WTC11 (cell line): ENCODE data around the gene APH1A. TPM values are rescaled to one million over a fixed set of nuclear protein-coding genes. Genes with fewer than 3 reads are reported as not detected.

Source experiments
- ATAC-seq: fragments of 200-7000 bp; cut with Tn5 transposase; 2 replicates; pipeline ENCODE4 v1.10.0; 2021; ENCODE audit warnings: mild to moderate bottlenecking, moderate library complexity
- CTCF ChIA-PET: fragments of 300-600 bp; sonication (Branson Sonifier 250); formaldehyde crosslinking; loops from one replicate; lab custom pipeline; 2021; ENCODE audit warnings: antibody characterized with exemption; lab: Charles Lee
- POLR2A ChIA-PET: fragments of 350-600 bp; sonication (Branson Sonifier 250); formaldehyde crosslinking; loops from one replicate; lab custom pipeline; 2021; ENCODE audit warnings: antibody characterized with exemption; lab: Charles Lee
- DNase-seq: peaks from one replicate; pipeline ENCODE4 v3.0.0; 2021; ENCODE audit warnings: low spot score
- H3K27ac Mint-ChIP-seq: 2 replicates; pipeline ENCODE4 v1.8.0; 2021; ENCODE audit warnings: mixed read lengths
- H3K27me3 Mint-ChIP-seq: 2 replicates; pipeline ENCODE4 v1.8.0; 2021; ENCODE audit warnings: low read depth, mild to moderate bottlenecking, moderate library complexity, mixed read lengths
- H3K36me3 Mint-ChIP-seq: 2 replicates; pipeline ENCODE4 v1.8.0; 2021; ENCODE audit warnings: mixed read lengths
- H3K4me1 Mint-ChIP-seq: 2 replicates; pipeline ENCODE4 v1.8.0; 2022; ENCODE audit warnings: mixed read lengths
- H3K4me3 Mint-ChIP-seq: 2 replicates; pipeline ENCODE4 v1.8.0; 2021; ENCODE audit warnings: mild to moderate bottlenecking, moderate library complexity, mixed read lengths
- H3K9me3 Mint-ChIP-seq: 2 replicates; pipeline ENCODE4 v1.8.0; 2021; ENCODE audit warnings: mixed read lengths
- CBFB ChIP-seq: sonication (generic); formaldehyde crosslinking; IDR thresholded peaks from 2 replicates; pipeline ENCODE4 v1.8.1; 2022; ENCODE audit warnings: mild to moderate bottlenecking, low read depth, missing genetic modification reagents
- ESRRA ChIP-seq: sonication (generic); formaldehyde crosslinking; IDR thresholded peaks from 2 replicates; pipeline ENCODE4 v1.8.1; 2022; ENCODE audit warnings: mild to moderate bottlenecking, missing genetic modification reagents, borderline replicate concordance
- JUN ChIP-seq: sonication (generic); formaldehyde crosslinking; IDR thresholded peaks from 2 replicates; pipeline ENCODE4 v1.8.0; 2023; ENCODE audit warnings: mild to moderate bottlenecking, missing genetic modification reagents
- KAT7 ChIP-seq: sonication (generic); formaldehyde crosslinking; IDR thresholded peaks from 2 replicates; pipeline ENCODE4 v1.8.1; 2023; ENCODE audit warnings: missing genetic modification reagents, mild to moderate bottlenecking, borderline replicate concordance
- MXD4 ChIP-seq: fragments of 250-450 bp; sonication (Bioruptor Pico); IDR thresholded peaks from 2 replicates; pipeline ENCODE4 v1.8.0; 2021; ENCODE audit warnings: mild to moderate bottlenecking, moderate library complexity, borderline replicate concordance
- MYBL2 ChIP-seq: sonication (generic); formaldehyde crosslinking; IDR thresholded peaks from 2 replicates; pipeline ENCODE4 v1.8.1; 2023; ENCODE audit warnings: mild to moderate bottlenecking, moderate library complexity, missing genetic modification reagents
- NFATC4 ChIP-seq: fragments of 250-450 bp; sonication (Bioruptor Pico); IDR thresholded peaks from 2 replicates; pipeline ENCODE4 v1.9.0; 2021; ENCODE audit warnings: mild to moderate bottlenecking
- NFE2L1 ChIP-seq: sonication (generic); formaldehyde crosslinking; IDR thresholded peaks from 2 replicates; pipeline ENCODE4 v1.8.1; 2023; ENCODE audit warnings: missing genetic modification reagents
- NFYB ChIP-seq: sonication (generic); formaldehyde crosslinking; conservative IDR thresholded peaks from 2 replicates; pipeline ENCODE4 v1.8.0; 2022; ENCODE audit warnings: low read depth, missing genetic modification reagents
- NR2C2 ChIP-seq: sonication (generic); formaldehyde crosslinking; IDR thresholded peaks from 2 replicates; pipeline ENCODE4 v1.8.0; 2022; ENCODE audit warnings: mild to moderate bottlenecking, missing genetic modification reagents
- SP1 ChIP-seq: sonication (generic); formaldehyde crosslinking; conservative IDR thresholded peaks from 2 replicates; pipeline ENCODE4 v1.8.1; 2022; ENCODE audit warnings: missing genetic modification reagents
- TEAD1 ChIP-seq: sonication (generic); formaldehyde crosslinking; IDR thresholded peaks from 2 replicates; pipeline ENCODE4 v1.8.0; 2022; ENCODE audit warnings: mild to moderate bottlenecking, missing genetic modification reagents
- TEAD4 ChIP-seq: sonication (generic); formaldehyde crosslinking; IDR thresholded peaks from 2 replicates; pipeline ENCODE4 v1.8.0; 2022; ENCODE audit warnings: mild to moderate bottlenecking, missing genetic modification reagents
- TP53 ChIP-seq: sonication (generic); formaldehyde crosslinking; IDR thresholded peaks from 2 replicates; pipeline ENCODE4 v1.8.1; 2023; ENCODE audit warnings: mild to moderate bottlenecking, missing genetic modification reagents
- ZNF138 ChIP-seq: sonication (generic); formaldehyde crosslinking; conservative IDR thresholded peaks from 2 replicates; pipeline ENCODE4 v1.8.1; 2022; ENCODE audit warnings: mild to moderate bottlenecking, moderate library complexity, missing genetic modification reagents
- ZNF232 ChIP-seq: sonication (generic); formaldehyde crosslinking; IDR thresholded peaks from 2 replicates; pipeline ENCODE4 v1.8.0; 2022; ENCODE audit warnings: mild to moderate bottlenecking, missing genetic modification reagents
- ZNF396 ChIP-seq: fragments of 250-450 bp; sonication (Bioruptor Pico); IDR thresholded peaks from 2 replicates; pipeline ENCODE4 v1.8.0; 2021; ENCODE audit warnings: mild to moderate bottlenecking, moderate library complexity, borderline replicate concordance
- ZNF423 ChIP-seq: fragments of 250-450 bp; sonication (Bioruptor Pico); IDR thresholded peaks from 2 replicates; pipeline ENCODE4 v2.1.2; 2022; ENCODE audit warnings: mild to moderate bottlenecking, moderate library complexity
- total RNA-seq: library from RNA; stranded (reverse); gene quantifications from 3 replicates; pipeline ENCODE4 v1.2.3, GENCODE V29; 2021
- TF ChIP-seq, protein P1 (sequence below): fragments of 250-450 bp; sonication (Bioruptor Pico); IDR thresholded peaks from 2 replicates; pipeline ENCODE4 v2.1.2; 2022; ENCODE audit warnings: mild to moderate bottlenecking, moderate library complexity
- TF ChIP-seq, protein P2 (sequence below): sonication (generic); formaldehyde crosslinking; IDR thresholded peaks from 2 replicates; pipeline ENCODE4 v1.8.0; 2022; ENCODE audit warnings: mild to moderate bottlenecking, missing genetic modification reagents
- TF ChIP-seq, protein P3 (sequence below): fragments of 250-450 bp; sonication (Bioruptor Pico); IDR thresholded peaks from 2 replicates; pipeline ENCODE4 v1.9.0; 2021; ENCODE audit warnings: mild to moderate bottlenecking
- TF ChIP-seq, protein P4 (sequence below): sonication (generic); formaldehyde crosslinking; IDR thresholded peaks from 2 replicates; pipeline ENCODE4 v1.8.0; 2023; ENCODE audit warnings: mild to moderate bottlenecking, missing genetic modification reagents
- TF ChIP-seq, protein P5 (sequence below): sonication (generic); formaldehyde crosslinking; IDR thresholded peaks from 2 replicates; pipeline ENCODE4 v1.8.1; 2022; ENCODE audit warnings: low read depth, mild to moderate bottlenecking, moderate library complexity, missing genetic modification reagents, borderline replicate concordance
- TF ChIP-seq, protein P6 (sequence below): sonication (generic); formaldehyde crosslinking; IDR thresholded peaks from 2 replicates; pipeline ENCODE4 v1.8.0; 2022; ENCODE audit warnings: mild to moderate bottlenecking, missing genetic modification reagents

APH1A gene
- total RNA-seq, 1 experiment from 2014 or later = 120 TPM

DNA sequence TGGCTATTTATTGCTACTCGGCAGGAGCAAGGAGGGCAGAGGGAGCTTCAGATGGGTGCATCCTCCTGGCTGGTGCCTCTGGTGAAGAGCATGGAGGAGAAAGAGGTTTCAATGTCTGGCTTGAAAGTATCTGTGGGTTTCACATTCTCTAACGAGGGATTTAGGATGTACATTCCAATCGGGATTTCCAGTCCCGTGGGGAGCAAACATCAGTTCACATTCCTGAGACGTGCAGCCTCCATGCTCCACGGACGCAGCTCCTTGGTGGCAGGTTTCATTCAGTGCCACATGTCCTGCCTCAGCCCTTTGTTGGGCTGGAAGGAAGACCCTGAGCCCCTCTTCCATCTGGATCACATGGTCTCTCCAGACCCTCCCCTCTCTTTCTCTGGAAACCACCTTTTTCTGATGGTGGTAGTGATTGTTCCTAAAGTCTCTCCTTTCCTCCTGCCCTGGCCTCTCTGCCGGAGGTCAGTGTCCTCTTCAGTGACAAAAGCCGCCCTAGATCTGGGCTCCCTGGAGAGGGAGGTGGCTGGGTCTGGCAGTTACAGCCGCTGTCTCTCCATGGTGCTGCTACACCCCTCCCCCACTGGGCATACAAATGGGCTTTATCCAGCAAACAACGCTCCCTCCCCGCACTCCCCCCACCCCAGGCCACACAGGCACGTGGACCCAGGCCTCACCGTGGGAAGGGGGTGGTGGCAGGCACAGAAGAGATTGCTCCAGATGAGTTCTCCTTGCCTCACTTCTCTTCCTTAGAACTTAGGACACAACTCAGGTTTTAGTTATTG lies 12.1 kb downstream of the APH1A start (continued):
- TF ChIP-seq NR2C2 = no peak
- 0 out of 2 replicates have a peak, but pooled peaks have one; percentile 28 for TF ChIP-seq SP1 (CRISPR knock-in tag)
- no peak for TF ChIP-seq JUN
- TF ChIP-seq MYBL2 = peak; percentile 21; the same call in 1 of the 2 replicates
- TF ChIP-seq ZNF423 (CRISPR knock-in tag) = peak; percentile 65

DNA sequence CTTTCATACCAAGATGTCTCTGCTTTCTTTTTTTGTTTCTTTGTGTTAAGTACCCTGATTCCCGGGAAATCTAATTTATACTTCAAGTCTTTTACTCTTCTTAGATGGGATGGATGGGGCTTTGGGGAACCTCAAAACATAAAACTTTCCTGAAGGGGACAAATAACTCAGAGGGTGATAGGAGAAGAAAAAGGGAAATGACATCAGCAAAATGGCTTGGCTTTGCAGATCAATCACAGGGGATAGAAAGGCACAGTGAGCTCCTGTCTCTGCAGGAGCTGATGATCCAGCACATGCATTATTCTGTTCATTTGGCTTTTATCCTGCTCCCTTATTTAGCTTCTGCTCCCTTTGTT lies 12.6 kb downstream of the APH1A start:
- Mint-ChIP-seq H3K27me3 (no peaks in the 10 kb centered on the region), H3K4me3 (peak overlapping the region; percentile 83), H3K27ac (peak overlapping the region; percentile 95)
- POLR2A ChIA-PET = interaction anchor here (1.5 to 3.3 kb wide), 4 partner anchors 13 to 108 kb away, joined by 6 to 43 read pairs (median 22); partner anchors contain the start of genes APH1A, C1orf54, CIART and RPRD2
- DNase-seq = no peak
- no peak for TF ChIP-seq KAT7 (CRISPR knock-in tag)
- TF ChIP-seq ZNF138 (CRISPR knock-in tag) = no peak
- no peak for TF ChIP-seq TEAD1 (CRISPR knock-in tag)
- TF ChIP-seq TP53 (CRISPR knock-in tag) = no peak
- TF ChIP-seq, protein P1, sequence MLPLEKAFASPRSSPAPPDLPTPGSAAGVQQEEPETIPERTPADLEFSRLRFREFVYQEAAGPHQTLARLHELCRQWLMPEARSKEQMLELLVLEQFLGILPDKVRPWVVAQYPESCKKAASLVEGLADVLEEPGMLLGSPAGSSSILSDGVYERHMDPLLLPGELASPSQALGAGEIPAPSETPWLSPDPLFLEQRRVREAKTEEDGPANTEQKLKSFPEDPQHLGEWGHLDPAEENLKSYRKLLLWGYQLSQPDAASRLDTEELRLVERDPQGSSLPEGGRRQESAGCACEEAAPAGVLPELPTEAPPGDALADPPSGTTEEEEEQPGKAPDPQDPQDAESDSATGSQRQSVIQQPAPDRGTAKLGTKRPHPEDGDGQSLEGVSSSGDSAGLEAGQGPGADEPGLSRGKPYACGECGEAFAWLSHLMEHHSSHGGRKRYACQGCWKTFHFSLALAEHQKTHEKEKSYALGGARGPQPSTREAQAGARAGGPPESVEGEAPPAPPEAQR (CRISPR knock-in tag) = no peak
- TF ChIP-seq MYBL2 = no peak
- no peak for TF ChIP-seq NFE2L1 (CRISPR knock-in tag)
- TF ChIP-seq MXD4 (CRISPR knock-in tag) = no peak
- TF ChIP-seq ZNF396 = no peak
- no peak for TF ChIP-seq ESRRA (CRISPR knock-in tag)
- TF ChIP-seq, protein P2, sequence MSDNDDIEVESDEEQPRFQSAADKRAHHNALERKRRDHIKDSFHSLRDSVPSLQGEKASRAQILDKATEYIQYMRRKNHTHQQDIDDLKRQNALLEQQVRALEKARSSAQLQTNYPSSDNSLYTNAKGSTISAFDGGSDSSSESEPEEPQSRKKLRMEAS (CRISPR knock-in tag) = no peak
- TF ChIP-seq ZNF232 (CRISPR knock-in tag) = no peak
- TF ChIP-seq NFYB (CRISPR knock-in tag) = no peak
- TF ChIP-seq, all 79 proteins: peak for 0
- no peaks in the 10 kb centered on the region for H3K9me3 Mint-ChIP-seq
- ATAC-seq = no peak
- H3K4me1 Mint-ChIP-seq = peaks cover 44% of the 10 kb centered on the region
- H3K36me3 Mint-ChIP-seq = peaks cover 3% of the 10 kb centered on the region; the same call in 1 of the 2 replicates
- CTCF ChIA-PET = interaction anchor here (0.5 to 6.9 kb wide), 18 partner anchors 10 to 750 kb away, joined by 3 to 123 read pairs (median 4); partner anchors contain the start of genes APH1A, C1orf54, CIART and MINDY1

DNA sequence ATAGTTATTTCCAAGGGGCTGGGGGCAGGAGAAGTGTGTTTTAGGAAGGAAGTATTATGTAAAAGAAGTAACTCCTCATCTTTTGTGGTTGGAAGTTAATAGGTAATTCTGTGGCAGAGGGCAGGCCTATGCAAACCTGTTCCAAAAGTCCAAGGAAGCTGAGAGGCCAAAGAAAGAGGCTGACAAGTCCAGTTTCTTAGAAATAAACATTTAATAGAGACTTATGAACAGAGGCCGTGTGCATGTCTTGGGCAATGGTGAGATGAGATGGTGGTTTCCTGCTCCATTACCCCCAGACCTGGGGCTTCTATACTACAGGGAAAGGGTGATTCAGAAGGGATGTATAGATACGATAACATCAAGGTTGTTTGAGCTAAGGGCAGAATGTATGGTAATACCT lies 18.9 kb downstream of the APH1A start:
- Mint-ChIP-seq H3K4me1 (no peaks in the 10 kb centered on the region), H3K9me3 (no peaks in the 10 kb centered on the region), H3K4me3 (no peak overlapping the region), H3K27ac (no peak overlapping the region), H3K36me3 (no peaks in the 10 kb centered on the region), H3K27me3 (no peaks in the 10 kb centered on the region)
- POLR2A ChIA-PET = no interaction called here
- no peak for DNase-seq
- CTCF ChIA-PET = interaction anchor here (0.6 to 1.5 kb wide), 2 partner anchors 17 to 63 kb away, joined by 3 to 6 read pairs; no protein-coding TSS in a partner anchor
- no peak for ATAC-seq
- TF ChIP-seq TEAD4 (CRISPR knock-in tag) (no peak), CBFB (CRISPR knock-in tag) (no peak), NFATC4 (CRISPR knock-in tag) (no peak), MXD4 (CRISPR knock-in tag) (no peak)
- TF ChIP-seq, protein P3, sequence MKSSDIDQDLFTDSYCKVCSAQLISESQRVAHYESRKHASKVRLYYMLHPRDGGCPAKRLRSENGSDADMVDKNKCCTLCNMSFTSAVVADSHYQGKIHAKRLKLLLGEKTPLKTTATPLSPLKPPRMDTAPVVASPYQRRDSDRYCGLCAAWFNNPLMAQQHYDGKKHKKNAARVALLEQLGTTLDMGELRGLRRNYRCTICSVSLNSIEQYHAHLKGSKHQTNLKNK (CRISPR knock-in tag) = no peak
- TF ChIP-seq, protein P4, sequence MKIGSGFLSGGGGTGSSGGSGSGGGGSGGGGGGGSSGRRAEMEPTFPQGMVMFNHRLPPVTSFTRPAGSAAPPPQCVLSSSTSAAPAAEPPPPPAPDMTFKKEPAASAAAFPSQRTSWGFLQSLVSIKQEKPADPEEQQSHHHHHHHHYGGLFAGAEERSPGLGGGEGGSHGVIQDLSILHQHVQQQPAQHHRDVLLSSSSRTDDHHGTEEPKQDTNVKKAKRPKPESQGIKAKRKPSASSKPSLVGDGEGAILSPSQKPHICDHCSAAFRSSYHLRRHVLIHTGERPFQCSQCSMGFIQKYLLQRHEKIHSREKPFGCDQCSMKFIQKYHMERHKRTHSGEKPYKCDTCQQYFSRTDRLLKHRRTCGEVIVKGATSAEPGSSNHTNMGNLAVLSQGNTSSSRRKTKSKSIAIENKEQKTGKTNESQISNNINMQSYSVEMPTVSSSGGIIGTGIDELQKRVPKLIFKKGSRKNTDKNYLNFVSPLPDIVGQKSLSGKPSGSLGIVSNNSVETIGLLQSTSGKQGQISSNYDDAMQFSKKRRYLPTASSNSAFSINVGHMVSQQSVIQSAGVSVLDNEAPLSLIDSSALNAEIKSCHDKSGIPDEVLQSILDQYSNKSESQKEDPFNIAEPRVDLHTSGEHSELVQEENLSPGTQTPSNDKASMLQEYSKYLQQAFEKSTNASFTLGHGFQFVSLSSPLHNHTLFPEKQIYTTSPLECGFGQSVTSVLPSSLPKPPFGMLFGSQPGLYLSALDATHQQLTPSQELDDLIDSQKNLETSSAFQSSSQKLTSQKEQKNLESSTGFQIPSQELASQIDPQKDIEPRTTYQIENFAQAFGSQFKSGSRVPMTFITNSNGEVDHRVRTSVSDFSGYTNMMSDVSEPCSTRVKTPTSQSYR (CRISPR knock-in tag) = no peak
- TF ChIP-seq, protein P5, sequence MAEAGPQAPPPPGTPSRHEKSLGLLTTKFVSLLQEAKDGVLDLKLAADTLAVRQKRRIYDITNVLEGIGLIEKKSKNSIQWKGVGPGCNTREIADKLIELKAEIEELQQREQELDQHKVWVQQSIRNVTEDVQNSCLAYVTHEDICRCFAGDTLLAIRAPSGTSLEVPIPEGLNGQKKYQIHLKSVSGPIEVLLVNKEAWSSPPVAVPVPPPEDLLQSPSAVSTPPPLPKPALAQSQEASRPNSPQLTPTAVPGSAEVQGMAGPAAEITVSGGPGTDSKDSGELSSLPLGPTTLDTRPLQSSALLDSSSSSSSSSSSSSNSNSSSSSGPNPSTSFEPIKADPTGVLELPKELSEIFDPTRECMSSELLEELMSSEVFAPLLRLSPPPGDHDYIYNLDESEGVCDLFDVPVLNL (CRISPR knock-in tag) = no peak
- TF ChIP-seq, protein P6, sequence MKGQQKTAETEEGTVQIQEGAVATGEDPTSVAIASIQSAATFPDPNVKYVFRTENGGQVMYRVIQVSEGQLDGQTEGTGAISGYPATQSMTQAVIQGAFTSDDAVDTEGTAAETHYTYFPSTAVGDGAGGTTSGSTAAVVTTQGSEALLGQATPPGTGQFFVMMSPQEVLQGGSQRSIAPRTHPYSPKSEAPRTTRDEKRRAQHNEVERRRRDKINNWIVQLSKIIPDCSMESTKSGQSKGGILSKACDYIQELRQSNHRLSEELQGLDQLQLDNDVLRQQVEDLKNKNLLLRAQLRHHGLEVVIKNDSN (CRISPR knock-in tag) = no peak
